ENCODE measurements around the gene PTPRC.
"Not testable (repeated sequence)": the region's sequence is repeated elsewhere in the genome, so short reads cannot be mapped to it uniquely, and the experiment has no call there.

Gene PTPRC, protein sequence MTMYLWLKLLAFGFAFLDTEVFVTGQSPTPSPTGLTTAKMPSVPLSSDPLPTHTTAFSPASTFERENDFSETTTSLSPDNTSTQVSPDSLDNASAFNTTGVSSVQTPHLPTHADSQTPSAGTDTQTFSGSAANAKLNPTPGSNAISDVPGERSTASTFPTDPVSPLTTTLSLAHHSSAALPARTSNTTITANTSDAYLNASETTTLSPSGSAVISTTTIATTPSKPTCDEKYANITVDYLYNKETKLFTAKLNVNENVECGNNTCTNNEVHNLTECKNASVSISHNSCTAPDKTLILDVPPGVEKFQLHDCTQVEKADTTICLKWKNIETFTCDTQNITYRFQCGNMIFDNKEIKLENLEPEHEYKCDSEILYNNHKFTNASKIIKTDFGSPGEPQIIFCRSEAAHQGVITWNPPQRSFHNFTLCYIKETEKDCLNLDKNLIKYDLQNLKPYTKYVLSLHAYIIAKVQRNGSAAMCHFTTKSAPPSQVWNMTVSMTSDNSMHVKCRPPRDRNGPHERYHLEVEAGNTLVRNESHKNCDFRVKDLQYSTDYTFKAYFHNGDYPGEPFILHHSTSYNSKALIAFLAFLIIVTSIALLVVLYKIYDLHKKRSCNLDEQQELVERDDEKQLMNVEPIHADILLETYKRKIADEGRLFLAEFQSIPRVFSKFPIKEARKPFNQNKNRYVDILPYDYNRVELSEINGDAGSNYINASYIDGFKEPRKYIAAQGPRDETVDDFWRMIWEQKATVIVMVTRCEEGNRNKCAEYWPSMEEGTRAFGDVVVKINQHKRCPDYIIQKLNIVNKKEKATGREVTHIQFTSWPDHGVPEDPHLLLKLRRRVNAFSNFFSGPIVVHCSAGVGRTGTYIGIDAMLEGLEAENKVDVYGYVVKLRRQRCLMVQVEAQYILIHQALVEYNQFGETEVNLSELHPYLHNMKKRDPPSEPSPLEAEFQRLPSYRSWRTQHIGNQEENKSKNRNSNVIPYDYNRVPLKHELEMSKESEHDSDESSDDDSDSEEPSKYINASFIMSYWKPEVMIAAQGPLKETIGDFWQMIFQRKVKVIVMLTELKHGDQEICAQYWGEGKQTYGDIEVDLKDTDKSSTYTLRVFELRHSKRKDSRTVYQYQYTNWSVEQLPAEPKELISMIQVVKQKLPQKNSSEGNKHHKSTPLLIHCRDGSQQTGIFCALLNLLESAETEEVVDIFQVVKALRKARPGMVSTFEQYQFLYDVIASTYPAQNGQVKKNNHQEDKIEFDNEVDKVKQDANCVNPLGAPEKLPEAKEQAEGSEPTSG (N-terminal part only)

DNA sequence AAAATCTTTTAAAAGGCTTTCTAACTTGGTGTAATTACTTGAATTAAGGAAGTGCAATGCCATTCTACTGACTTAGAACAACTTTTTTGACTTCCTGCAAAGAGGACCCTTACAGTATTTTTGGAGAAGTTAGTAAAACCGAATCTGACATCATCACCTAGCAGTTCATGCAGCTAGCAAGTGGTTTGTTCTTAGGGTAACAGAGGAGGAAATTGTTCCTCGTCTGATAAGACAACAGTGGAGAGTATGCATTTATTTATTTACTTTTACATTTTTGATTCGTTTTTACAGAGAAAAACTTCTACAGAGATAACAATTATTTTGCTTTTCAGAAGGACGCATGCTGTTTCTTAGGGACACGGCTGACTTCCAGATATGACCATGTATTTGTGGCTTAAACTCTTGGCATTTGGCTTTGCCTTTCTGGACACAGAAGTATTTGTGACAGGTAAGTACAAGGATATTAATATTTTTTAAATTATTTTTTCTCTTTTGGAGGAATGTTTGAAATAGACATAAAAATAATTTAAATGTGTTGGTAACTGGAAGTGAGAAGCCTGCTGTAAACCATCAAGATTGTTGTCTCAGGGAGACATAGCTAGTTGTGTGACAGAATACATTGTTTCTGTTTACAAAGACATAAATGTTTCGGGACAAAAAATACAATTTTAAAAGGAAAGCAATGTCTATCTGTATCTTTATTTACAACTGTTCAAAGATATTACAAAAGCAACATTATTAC, at the start of gene PTPRC:
PTPRC (plus strand) TSS at position 147 of the 742 bp plus-strand sequence; CDS start at position 376, 229 bp downstream.
- Mint-ChIP-seq H3K4me3 (peak within 1 kb of the TSS; percentile 79), H3K4me1 (ENCODE audit: low read depth) (peaks cover 50% of the 10 kb centered on the region), H3K27me3 (no peaks in the 10 kb centered on the region), H3K36me3 (ENCODE audit: low read depth) (peaks cover 33% of the 10 kb centered on the region), H3K27ac (peak within 1 kb of the TSS; percentile 91), H3K9me3 (peaks cover 6% of the 10 kb centered on the region)
- intact Hi-C loops (cut with micrococcal nuclease) = no loop called here

DNA sequence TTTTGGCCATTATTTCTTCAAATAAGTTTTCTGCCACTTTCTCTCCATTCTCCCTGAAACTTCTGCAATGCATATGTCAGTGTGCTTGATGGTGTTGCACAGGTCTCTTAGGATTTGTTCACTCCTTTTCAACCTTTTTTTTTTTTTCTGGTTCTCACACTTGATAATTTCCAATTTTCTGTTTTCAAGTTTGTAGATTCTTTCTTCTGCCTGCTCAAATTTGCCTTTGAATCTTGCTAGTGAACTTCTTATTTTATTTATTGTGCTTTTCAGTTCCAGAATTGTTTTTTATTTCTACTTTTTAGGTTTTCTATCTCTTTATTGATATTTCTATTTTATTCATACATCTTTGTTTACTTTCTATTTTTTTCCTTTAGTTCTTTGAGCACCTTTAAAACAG, 48.4 kb upstream of the PTPRC start:
- no peaks in the 10 kb centered on the region for H3K4me1 Mint-ChIP-seq (ENCODE audit: low read depth)
- peaks cover 51% of the 10 kb centered on the region for H3K9me3 Mint-ChIP-seq
- no peaks in the 10 kb centered on the region for H3K27me3 Mint-ChIP-seq
- H3K36me3 Mint-ChIP-seq (ENCODE audit: low read depth) = no peaks in the 10 kb centered on the region
- intact Hi-C loops (cut with micrococcal nuclease) = no loop called here
- H3K4me3 Mint-ChIP-seq = no peak overlapping the region
- no peak overlapping the region for H3K27ac Mint-ChIP-seq

DNA sequence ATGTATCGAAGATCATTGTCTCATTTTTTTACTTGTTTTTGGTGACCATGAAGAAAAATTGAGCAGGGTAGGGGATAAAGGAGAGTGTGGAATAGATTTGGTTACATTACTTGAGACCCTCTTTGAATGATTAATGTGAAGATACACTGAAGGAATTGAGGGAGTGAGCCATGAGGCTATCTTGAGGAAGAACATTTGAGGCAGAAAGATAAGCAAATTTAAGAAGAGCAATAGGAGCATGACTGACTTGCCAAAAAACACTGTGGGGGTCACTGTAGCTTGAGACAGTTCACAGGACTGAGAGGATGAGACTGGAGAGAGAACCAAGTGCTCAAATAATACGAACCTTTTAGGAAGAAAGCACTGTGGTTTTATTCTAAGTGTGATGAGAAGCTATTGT, 43.1 kb upstream of the PTPRC start:
- no peak overlapping the region for H3K27ac Mint-ChIP-seq
- H3K9me3 Mint-ChIP-seq = peaks cover 43% of the 10 kb centered on the region
- H3K27me3 Mint-ChIP-seq = no peaks in the 10 kb centered on the region
- peaks cover 5% of the 10 kb centered on the region for H3K4me1 Mint-ChIP-seq (ENCODE audit: low read depth)
- intact Hi-C loops (cut with micrococcal nuclease) = loop anchor here (5.0 kb wide), 1 partner anchor 37 kb away; no protein-coding TSS in a partner anchor
- H3K4me3 Mint-ChIP-seq = no peak overlapping the region
- no peaks in the 10 kb centered on the region for H3K36me3 Mint-ChIP-seq (ENCODE audit: low read depth)

DNA sequence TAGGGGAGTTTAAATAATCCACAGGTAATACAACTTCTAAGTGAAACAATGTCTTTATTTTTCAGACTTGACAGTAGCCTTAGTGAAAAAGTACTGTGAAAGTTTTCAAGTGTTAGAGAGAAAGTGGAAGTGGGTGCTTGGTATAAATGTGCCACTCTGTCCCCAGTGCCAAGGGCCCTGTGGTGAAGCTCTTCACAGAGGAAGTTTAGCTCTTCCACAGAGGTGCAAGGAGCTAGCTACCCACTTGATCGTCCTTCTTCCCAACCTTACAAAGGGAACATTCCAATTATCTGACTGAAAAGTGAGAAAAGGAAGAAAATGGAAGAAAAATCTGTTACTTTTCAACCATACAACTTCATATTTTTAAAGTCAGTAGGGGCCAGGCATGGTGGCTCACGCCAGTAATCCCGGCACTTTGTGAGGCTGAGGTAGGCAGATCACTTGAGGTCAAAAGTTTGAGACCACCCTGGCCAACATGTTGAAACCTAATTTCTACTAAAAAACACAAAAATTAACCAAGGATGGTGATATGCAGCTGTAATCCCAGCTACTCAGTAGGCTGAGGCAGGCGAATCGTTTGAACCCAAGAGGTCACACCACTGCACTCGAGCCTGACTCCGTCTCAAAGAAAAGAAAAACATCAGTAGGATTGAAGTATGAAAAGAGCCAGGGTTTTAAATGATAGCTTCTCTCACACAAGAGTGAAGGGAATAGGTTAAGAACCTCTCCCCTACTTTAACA, 41.0 kb upstream of the PTPRC start:
- intact Hi-C loops (cut with micrococcal nuclease) = loop anchor here (5.0 kb wide), 1 partner anchor 34 kb away; no protein-coding TSS in a partner anchor
- Mint-ChIP-seq H3K27ac (no peak overlapping the region), H3K36me3 (ENCODE audit: low read depth) (no peaks in the 10 kb centered on the region), H3K27me3 (no peaks in the 10 kb centered on the region), H3K9me3 (peaks cover 43% of the 10 kb centered on the region), H3K4me1 (ENCODE audit: low read depth) (peaks cover 19% of the 10 kb centered on the region), H3K4me3 (no peak overlapping the region)

DNA sequence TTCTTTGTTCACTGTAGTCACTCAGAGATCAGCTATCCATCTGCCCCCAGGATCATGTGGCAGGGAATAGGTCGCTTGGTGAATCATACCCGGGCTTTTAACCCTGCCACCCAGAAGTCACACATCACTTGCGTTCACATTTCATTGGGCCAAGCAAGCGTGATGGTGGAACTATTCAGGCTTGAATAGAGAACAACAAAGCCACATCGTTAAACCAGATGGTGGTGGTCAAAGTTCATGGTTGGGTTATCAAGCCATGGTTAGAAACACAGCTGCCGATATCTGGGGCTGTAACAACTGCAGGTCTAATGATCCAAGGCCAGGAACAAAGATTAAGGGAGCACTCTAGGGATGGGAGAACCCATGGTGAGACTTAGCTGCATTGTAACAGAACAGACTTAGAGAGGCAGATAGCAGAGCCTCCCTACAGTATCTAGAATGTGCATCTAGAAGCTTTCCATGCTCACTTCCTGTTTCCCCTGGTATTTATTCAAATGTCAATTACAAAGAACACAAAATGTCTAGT, 40.0 kb upstream of the PTPRC start:
- no peak overlapping the region for H3K4me3 Mint-ChIP-seq
- H3K27ac Mint-ChIP-seq = no peak overlapping the region
- peaks cover 43% of the 10 kb centered on the region for H3K9me3 Mint-ChIP-seq
- no peaks in the 10 kb centered on the region for H3K36me3 Mint-ChIP-seq (ENCODE audit: low read depth)
- intact Hi-C loops (cut with micrococcal nuclease) = loop anchor here (5.0 kb wide), 1 partner anchor 33 kb away; no protein-coding TSS in a partner anchor
- no peaks in the 10 kb centered on the region for H3K27me3 Mint-ChIP-seq
- peaks cover 22% of the 10 kb centered on the region for H3K4me1 Mint-ChIP-seq (ENCODE audit: low read depth)

DNA sequence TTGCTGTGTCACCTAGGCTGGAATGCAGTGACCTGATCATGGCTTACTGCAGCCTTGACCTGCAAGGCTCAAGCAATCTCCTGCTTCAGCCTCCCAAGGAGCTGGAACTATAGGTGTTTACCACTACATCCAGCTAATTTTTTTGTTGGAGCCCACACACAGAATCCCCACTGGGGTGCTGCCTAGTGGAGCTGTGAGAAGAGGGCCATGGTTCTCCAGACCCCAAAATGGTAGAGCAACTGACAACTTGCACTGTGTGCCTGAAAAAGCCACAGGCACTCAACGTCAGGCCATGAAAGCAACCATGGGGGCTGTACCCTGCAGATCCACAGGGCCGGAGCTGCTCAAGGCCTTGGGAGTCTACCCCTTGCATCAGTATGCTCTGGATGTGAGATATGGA, 39.1 kb upstream of the PTPRC start:
- H3K4me3 Mint-ChIP-seq = no peak overlapping the region
- H3K4me1 Mint-ChIP-seq (ENCODE audit: low read depth) = peaks cover 22% of the 10 kb centered on the region
- H3K9me3 Mint-ChIP-seq = peaks cover 36% of the 10 kb centered on the region
- H3K27ac Mint-ChIP-seq = no peak overlapping the region
- no peaks in the 10 kb centered on the region for H3K36me3 Mint-ChIP-seq (ENCODE audit: low read depth)
- intact Hi-C loops (cut with micrococcal nuclease) = loop anchor here (5.0 kb wide), 1 partner anchor 33 kb away; no protein-coding TSS in a partner anchor
- H3K27me3 Mint-ChIP-seq = no peaks in the 10 kb centered on the region

DNA sequence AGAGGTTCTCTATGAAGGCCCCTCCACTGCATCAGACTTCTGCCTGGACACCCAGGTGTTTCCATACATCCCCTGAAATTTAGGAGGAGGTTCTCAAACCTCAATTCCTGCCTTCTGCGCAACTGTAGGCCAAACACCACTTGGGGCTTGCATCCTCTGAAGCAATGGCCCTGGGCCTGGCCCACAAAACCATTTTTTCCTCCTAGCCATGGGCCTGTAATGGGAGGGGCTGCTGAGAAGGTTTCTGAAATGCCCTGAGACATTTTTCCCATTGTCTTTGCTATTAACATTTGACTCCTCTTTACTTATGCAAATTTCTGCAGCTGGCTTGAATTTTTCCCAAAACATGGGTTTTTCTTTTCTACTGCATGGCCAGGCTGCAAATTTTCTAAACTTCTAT, 37.9 kb upstream of the PTPRC start:
- no peak overlapping the region for H3K27ac Mint-ChIP-seq

DNA sequence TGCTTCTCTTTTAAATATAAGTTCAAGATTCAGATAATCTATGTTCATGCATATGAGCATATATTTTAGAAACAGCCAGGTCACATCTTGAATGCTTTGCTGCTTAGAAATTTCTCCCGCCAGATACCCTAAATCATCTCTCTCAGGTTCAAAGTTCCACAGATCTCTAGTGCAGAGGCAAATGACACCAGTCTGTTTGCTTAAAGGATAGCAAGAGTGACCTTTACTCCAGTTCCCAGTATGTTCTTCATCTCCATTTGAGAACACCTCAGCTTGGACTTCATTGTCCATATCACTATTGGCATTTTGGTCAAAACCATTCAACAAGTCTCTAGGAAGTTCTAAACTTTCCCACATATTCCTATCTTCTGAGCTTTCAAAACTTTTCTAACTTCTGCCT, 37.5 kb upstream of the PTPRC start:
- H3K27me3 Mint-ChIP-seq; intact Hi-C loops (cut with micrococcal nuclease); H3K36me3 Mint-ChIP-seq (ENCODE audit: low read depth); H3K27ac Mint-ChIP-seq; H3K4me3 Mint-ChIP-seq: not testable (repeated sequence)
- Mint-ChIP-seq H3K4me1 (ENCODE audit: low read depth) (peaks cover 22% of the 10 kb centered on the region), H3K9me3 (peaks cover 25% of the 10 kb centered on the region)

More for the DNA sequence above, 37.9 kb upstream of the PTPRC start:
- H3K4me1 Mint-ChIP-seq (ENCODE audit: low read depth) = peaks cover 22% of the 10 kb centered on the region
- no peaks in the 10 kb centered on the region for H3K27me3 Mint-ChIP-seq
- no peaks in the 10 kb centered on the region for H3K36me3 Mint-ChIP-seq (ENCODE audit: low read depth)
- intact Hi-C loops (cut with micrococcal nuclease) = no loop called here
- peaks cover 29% of the 10 kb centered on the region for H3K9me3 Mint-ChIP-seq
- H3K4me3 Mint-ChIP-seq = no peak overlapping the region

DNA sequence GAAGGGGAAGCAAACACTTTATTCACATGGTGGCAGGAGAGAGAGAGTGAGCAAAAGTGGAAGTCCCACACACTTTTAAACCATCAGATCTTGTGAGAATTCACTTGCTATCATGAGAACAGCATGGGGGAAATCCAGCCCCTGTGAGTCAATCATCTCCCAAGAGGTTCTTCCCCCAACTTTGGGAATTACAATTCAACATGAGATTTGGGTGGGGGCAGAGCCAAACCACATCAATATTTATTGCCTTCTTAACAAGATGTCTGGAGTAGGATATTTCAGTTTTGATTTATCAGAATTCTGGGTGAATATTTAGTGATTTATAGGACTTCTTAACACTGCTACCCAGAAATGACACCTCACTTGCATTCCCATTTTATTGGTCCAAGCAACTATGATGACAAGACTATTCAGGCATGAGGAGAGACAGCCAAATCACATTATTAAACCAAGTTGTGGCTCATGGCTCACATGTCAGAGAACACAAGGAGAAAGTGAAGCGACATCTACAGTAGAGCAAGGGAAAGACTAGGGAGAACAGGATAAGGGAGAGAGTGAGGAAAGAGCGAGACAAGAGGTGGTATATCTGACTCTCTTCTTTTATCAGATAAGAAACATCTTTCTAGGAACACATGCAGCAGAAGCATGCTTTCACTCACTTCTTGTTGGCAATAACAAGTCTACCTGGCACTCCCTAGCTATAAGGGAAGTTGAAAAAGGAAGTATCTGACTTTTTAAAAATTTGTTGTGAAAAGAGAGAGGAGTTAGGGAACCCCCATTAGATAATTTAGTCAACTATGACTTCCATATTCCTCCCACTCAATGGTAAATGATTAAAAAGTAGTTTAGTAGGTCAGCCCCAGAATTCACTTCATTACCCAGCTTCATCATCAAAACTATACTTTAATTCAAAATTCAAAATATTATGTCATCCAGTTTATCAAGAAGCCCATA, 36.6 kb upstream of the PTPRC start:
- Mint-ChIP-seq H3K9me3 (peaks cover 21% of the 10 kb centered on the region), H3K27ac (no peak overlapping the region), H3K36me3 (ENCODE audit: low read depth) (no peaks in the 10 kb centered on the region), H3K4me1 (ENCODE audit: low read depth) (peaks cover 22% of the 10 kb centered on the region), H3K4me3 (no peak overlapping the region), H3K27me3 (no peaks in the 10 kb centered on the region)
- intact Hi-C loops (cut with micrococcal nuclease) = no loop called here

DNA sequence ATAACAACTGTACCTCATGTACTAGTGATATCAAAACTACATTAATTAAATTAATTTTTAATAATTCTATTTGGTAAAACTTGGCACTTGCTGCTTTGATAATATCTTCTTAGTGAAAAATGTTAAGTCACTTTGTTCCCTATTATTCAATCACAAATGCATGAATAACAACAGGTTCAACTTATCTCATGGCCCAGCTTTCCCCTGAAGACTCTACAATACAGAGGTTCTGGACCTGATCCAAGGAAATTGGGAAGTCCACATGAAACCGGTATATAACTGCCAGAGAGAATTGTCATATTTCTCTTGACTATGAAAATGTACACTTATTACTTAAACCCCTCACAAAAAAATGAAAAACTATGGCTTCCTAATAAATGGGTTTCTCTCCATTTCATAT, 33.9 kb upstream of the PTPRC start:
- peaks cover 18% of the 10 kb centered on the region for H3K4me1 Mint-ChIP-seq (ENCODE audit: low read depth)
- intact Hi-C loops (cut with micrococcal nuclease) = no loop called here
- peaks cover 21% of the 10 kb centered on the region for H3K9me3 Mint-ChIP-seq
- H3K27me3 Mint-ChIP-seq = no peaks in the 10 kb centered on the region
- no peaks in the 10 kb centered on the region for H3K36me3 Mint-ChIP-seq (ENCODE audit: low read depth)
- H3K4me3 Mint-ChIP-seq = no peak overlapping the region
- no peak overlapping the region for H3K27ac Mint-ChIP-seq

DNA sequence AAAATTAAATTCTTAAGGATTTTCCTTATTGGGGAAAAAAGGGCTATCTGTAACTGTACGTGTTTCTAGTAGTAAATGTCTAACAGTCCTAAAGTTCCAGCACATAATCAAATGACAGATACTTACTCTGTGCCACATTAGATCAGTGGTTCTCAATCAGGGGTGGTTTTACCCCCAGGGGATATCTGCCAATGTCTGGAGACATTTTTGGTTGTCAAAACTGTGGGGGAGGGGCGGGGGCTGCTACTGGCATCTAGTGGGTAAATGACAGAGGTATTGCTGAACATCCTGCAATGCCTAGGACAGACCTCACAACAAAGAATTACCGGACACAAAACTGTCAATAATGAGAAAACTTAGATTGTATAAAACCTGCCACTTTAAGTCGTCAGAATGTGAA, 33.4 kb upstream of the PTPRC start:
- Mint-ChIP-seq H3K36me3 (ENCODE audit: low read depth) (no peaks in the 10 kb centered on the region), H3K4me1 (ENCODE audit: low read depth) (peaks cover 18% of the 10 kb centered on the region), H3K9me3 (peaks cover 18% of the 10 kb centered on the region), H3K27me3 (no peaks in the 10 kb centered on the region), H3K4me3 (no peak overlapping the region), H3K27ac (no peak overlapping the region)
- intact Hi-C loops (cut with micrococcal nuclease) = no loop called here
